Stimulated activated CD4-positive, alpha-beta T cell treated with anti-CD3 and anti-CD28 coated beads, Interleukin-2, amount 100 ng/mL, for 48 hours (primary cell): ENCODE results near the gene AP2B1.
"Not testable (repeated sequence)": the region's sequence is repeated elsewhere in the genome, so short reads cannot be mapped to it uniquely, and the experiment has no call there.

Experiments
- DNase-seq, 2 donors: peaks; one replicate each; pipeline ENCODE4 v3.0.0-alpha.2; 2020

AP2B1 gene

GRCh38 chr17:35645923-35646322, 58.8 kb downstream of the AP2B1 start:
- DNase-seq, result no peak

DNA sequence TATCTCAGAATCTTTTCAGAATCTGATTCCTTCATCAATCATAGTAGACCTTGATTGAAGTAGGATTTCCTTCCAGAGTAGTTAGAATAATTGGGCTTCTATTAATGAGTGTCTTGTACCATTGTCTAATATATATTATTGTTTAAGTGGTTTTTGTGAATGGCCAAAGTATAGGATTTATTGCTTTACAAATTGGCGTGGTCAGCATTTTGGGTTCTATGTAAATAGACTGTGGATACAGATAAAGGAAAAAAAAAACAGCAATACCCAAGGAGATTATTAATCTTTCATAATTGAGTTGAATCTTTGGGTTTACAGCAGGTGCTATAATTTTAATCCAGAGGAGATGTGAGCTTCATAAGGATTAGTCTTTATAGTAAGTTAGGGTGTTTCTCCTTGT, 64.3 kb downstream of the AP2B1 start:
- DNase-seq, result no peak

GRCh38 chr17:35653619-35654361, 66.7 kb downstream of the AP2B1 start:
- no peak for DNase-seq

DNA sequence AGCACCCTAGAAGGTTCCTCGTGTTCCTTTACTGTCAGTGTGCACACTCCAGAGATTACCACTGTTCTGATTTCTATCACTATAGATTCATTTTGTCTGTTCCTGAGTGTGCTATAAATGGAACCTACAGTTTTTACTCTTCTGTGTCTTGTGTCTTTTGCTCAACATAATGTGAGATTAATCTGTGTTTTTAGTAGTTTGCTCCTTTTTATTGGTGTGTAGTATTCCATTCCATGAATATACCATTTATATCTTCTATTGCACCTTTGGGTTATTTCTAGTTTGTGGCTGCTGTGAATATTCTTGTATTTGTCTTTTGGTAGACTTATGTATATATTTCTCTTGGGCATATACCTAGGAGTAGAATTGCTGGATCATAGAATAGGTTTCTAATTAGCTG, 68.2 kb downstream of the AP2B1 start:
- no peak for DNase-seq

DNA sequence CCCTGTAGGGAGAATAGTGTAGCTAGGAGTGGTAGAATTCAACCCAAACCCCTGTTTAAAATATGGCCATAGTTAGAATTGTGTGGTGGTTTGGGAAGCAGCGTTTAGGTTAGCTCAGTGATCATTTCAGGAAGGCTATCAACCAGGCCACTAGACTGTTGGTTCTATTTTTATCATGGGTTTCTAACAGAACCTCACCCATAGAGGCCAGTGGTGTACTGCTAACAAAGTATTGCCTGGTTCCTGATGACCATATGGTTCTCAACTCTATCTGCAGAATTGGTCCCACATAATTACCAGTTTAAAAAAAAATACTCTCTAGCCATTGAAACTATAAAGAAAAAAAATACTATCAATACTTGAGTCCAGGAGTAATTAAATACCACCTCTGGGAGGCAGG, 73.8 kb downstream of the AP2B1 start:
- no peak for DNase-seq

DNA sequence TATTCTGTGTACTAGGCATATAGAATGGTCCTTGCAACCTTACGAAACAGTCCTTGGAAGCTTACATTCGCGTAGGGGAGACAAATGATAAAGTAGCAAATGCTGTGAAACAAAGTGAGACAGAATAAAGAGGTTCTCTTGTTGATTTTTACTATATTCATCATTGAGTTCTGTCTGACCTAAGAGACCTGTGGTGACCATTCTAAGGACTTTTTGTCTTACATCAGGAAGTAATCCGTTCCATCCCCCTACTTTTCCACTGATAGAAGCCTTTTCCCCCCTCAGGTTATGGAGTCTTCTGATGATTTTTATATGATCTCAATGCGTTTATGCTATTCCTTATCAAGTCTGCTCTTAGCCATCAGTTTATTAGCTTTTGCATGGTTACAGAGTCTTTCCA, 77.6 kb downstream of the AP2B1 start:
- no peak for DNase-seq

DNA sequence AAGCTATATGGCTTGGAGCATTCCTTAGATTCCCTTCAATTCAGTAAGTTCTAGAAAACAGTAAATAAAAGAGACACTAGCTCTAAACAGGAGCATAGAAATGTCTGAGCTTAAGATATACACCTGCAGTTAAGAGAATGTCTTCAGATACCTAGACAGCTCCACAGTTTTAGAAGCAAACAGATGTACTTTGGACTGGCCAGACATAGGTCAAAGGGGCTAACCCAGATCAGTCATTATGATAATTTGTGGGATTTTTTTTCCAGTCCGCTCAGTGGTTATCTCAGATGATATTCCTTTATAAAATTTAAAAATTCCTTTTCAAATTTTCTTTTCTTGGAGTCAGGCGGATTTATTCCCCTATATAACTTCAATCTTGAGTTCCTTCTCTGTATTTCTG, 78.5 kb downstream of the AP2B1 start:
- no peak for DNase-seq

DNA sequence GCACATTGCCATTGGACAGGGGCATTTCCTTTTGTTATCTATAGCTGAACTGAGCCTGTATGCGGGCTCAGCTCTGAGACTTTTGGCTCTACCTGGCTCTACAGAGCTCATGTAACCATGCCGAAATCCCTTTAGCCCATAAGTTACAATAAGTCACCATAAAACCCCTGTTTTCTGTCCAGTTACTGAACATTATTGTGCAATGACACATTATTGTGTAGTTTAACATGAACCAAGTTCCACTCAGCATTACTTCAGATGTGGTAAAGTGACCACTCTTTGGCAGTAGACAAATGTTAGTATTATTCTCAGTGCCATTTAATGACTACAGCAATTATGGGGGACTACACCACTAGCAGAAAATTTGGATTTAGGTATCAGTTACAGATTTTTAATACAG, 78.9 kb downstream of the AP2B1 start:
- DNase-seq, result no peak

- DNase-seq, result no peak
Measured at GRCh38 chr17:35666967-35667532, 79.9 kb downstream of the AP2B1 start.

- no peak for DNase-seq
Measured at GRCh38 chr17:35668802-35669201, 81.7 kb downstream of the AP2B1 start.

DNA sequence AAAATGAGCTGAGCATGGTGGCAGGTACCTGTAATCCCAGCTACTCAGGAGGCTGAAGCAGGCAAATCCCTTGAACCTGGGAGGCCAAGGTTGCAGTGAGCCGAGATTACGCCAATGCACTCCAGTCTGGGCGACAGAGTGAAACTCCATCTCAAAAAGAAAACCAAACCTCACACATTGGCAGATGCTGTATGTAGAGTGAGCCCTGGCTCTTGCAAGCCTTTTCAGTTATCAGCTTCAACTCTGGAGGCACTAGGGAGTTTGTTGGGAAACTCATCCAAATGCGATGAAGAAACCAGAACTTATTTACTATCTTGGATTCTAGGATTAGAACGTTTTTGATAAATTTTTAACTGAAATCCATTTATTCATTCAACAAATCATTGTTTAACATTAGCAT, 87.4 kb downstream of the AP2B1 start:
- DNase-seq, result no peak

- DNase-seq, result no peak
Measured at GRCh38 chr17:35676441-35676840, 89.3 kb downstream of the AP2B1 start.

GRCh38 chr17:35679007-35679682, 92.0 kb downstream of the AP2B1 start:
- no peak for DNase-seq

DNA sequence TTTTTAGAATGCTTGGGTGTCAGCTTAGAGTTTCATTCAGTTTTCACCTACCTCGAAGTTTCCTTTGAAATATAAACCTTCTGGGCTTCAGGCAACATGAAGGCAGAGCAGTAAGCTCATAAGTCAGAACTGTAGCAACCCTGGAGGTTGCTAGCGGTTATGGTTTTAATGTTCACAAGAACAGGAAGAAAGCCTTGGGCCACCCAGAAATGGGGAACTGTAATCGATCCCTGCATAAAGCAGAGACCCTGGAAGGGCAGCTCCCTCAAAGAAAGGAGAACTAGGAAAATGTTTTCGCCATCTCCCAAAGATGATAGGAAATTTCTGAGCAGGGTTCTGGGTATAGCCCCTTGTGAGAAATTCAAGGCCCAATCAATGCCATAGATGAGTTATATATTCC, 96.5 kb downstream of the AP2B1 start:
- DNase-seq, result no peak

DNA sequence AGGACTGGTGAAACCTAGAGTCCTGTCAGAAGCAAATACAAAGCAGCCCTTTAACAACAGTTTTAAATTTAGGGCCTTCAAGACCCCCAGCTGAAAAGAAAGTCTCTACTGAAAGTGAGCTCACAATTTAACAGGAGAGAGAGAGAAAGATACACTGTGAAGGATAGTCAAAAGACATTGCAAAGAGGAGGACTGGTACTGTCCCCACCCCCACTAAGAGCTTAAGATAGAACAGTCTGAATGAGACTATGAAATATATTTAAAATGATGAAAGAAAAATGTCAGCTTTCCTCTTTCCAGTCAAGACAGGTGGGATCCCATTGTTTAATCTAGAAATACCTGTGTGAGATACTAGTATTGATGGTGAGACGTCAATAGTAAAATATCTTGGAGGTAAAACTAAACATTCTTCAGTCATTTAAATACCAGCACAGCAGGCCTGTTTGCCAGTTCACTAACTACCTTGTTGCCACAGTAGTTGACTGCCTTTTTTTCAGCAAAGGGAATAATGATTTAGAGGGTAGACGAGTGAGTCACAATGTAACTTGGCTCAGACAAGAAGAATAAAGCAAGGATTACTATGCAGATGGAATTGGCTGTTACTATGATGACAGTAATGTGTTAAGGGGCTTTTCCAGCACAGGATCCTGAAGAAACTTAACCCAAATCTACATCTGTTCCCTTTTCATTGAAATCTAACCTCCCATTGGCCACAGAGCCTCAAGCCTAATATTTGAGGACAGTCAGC, 97.1 kb downstream of the AP2B1 start:
- no peak for DNase-seq

DNA sequence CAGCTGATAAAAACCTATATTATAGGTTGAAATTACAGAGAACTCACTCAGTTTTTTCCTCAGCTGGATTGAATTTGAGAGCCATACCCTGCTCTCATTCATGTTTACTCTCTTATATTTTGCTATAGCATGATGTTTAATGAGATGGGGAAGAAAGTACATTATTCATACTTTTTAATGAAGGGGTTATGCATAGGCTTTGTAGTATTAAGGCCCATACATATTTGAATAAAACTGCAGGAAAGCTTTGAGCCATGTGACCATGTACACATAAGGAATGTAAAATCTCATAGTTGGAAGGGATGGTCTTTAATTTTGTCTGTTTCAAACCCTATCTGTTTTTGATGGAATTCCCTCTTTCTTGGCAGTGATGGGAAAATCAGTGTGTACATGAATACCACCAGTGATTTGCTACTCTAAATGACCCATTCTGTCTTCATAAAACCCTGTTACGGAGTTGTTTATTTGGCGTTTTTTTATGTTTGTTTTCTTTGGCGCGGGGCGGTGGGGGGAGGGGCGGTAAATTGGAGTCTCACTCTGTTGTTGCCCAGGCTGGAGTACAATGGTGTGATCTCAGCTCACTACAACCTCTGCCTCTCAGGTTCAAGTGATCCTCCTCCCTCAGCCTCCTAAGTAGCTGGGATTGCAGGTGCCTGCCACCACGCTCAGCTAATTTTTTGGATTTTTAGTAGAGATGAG, 105.5 kb downstream of the AP2B1 start:
- no peak for DNase-seq

- DNase-seq, result no peak
Measured at GRCh38 chr17:35693662-35694061, 106.5 kb downstream of the AP2B1 start.

DNA sequence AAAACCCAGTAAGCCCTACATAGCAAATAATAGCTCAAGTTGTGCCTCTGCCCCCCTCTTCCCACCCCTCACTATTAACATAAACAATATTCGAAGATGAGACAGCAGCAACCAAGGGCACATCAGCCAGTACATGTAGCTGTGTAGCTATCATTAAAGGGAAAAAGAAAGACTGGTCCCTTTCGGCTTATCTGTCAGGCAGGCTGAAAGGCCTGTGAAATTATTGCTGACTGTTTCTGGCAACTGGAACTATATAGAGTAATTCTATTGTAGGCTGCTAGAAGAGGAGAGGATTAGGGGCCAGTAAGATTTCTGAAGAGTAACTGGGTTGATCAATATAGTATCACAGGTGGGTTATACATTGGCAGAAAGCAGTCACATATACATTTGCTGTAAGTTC, 107.8 kb downstream of the AP2B1 start:
- no peak for DNase-seq

DNA sequence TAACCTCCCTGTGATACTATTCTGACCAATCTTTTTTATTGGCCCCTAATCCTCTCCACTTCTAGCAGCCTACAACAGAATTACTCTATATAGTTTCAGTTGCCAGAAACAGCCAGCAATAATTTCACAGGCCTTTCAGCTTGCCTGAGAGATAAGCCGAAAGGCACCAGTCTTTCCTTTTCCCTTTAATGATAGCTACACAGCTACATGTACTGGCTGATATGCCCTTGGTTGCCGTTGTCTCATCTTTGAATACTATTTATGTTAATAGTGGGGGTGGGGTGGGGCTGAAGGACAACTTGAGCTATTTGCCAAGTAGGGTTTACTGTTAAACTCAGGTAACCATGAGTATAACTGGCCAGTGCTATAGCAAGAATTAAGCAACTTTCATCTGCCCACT, 108.5 kb downstream of the AP2B1 start:
- no peak for DNase-seq

DNA sequence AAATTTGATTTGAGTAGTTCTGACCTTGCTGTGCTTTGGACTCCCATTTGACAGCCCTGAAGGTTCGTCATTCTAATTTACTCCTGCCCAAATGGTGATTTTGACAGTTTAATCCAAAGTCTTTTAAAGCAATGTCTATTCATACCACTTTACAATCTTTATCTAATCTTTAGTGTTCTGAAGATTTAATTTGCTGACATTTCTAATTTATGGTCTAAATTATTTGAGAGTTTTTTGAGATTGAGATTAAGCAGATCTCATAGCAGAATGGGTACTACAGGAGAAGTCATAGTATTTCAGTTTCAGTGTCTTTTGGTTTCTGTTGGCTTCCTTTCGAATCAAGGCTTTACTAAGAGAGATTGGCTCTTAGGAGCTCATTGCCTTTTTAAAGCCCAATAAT, 111.7 kb downstream of the AP2B1 start:
- no peak for DNase-seq

DNA sequence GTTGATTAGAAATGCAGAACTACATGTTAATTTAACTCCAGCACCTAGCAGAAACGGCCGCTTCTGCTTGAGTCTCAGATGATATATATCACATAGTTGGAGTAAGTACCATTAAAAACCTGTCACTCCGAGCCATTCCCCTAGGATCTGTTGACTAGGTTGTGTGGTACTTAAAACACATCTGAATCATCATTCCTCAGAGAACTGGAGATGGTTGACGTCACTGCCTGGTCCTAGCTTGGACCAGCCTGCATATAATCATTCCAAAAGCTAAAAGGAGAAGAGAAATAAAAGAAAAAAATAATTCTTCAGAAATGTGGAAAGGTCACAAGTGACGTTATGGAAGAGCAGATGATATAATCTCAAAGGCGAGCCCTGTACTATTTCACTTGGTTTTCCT, 113.0 kb downstream of the AP2B1 start:
- DNase-seq, result no peak

GRCh38 chr17:35701491-35701890, 114.4 kb downstream of the AP2B1 start:
- no peak for DNase-seq

DNA sequence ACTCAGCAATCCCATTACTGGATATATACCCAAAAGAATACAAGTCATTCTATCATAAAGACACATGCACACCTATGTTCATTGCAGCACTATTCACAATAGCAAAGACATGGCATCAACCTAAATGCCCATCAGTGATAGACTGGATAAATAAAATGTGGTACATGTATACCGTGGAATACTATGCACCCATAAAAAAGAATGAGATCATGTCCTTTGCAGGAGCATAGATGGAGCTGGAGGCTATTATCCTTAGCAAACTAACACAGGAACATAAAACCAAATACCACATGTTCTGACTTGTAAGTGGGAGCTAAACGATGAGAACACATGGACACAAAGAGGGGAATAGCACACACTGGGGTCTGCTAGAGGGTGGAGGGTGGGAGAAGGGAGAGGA, 116.2 kb downstream of the AP2B1 start:
- DNase-seq, result not testable (repeated sequence)
